B cell (primary cell): ENCODE data around the gene LILRA6.

Experiments
- CTCF ChIP-seq: fragments of 200-600 bp; IDR thresholded peaks from one replicate; pipeline ENCODE4 v1.8.0; 2022; ENCODE audit warnings: antibody characterized with exemption, mild to moderate bottlenecking
- EZH2 ChIP-seq: IDR thresholded peaks from 2 replicates; pipeline ENCODE4 v1.6.1; 2012; ENCODE audit warnings: borderline replicate concordance, low read depth, mild to moderate bottlenecking, moderate library complexity, low read length; ENCODE audit not compliant: insufficient read depth, poor library complexity, severe bottlenecking

GRCh38 chr19:54208784-54209057 is 33.9 kb downstream of the LILRA6 start:
- TF ChIP-seq CTCF (no peak), EZH2 (no peak)
